Activated naive CD8-positive, alpha-beta T cell (primary cell): ENCODE results near the gene ASTN2.

Experiments used
- H3K27ac Mint-ChIP-seq: one replicate; pipeline ENCODE4 v1.8.0; 2021; ENCODE audit warnings: mixed read lengths
- H3K27me3 Mint-ChIP-seq: one replicate; pipeline ENCODE4 v1.8.0; 2021; ENCODE audit warnings: mixed read lengths
- H3K36me3 Mint-ChIP-seq: one replicate; pipeline ENCODE4 v1.8.0; 2021; ENCODE audit warnings: mixed read lengths
- H3K4me1 Mint-ChIP-seq: one replicate; pipeline ENCODE4 v1.8.0; 2021; ENCODE audit warnings: low read depth, mixed read lengths
- H3K4me3 Mint-ChIP-seq: one replicate; pipeline ENCODE4 v1.8.0; 2021; ENCODE audit warnings: mild to moderate bottlenecking, mixed read lengths
- H3K9me3 Mint-ChIP-seq: one replicate; pipeline ENCODE4 v1.8.0; 2021; ENCODE audit warnings: low read depth, mixed read lengths

Gene ASTN2

GRCh38 chr9:117284414-117284813 is 130.4 kb downstream of the ASTN2 start:
- H3K4me3 Mint-ChIP-seq, result no peak overlapping the region

GRCh38 chr9:117282541-117282940 is 132.3 kb downstream of the ASTN2 start:
- Mint-ChIP-seq H3K4me3 (no peak overlapping the region), H3K4me1 (no peaks in the 10 kb centered on the region), H3K27ac (no peak overlapping the region), H3K27me3 (no peaks in the 10 kb centered on the region), H3K9me3 (no peaks in the 10 kb centered on the region), H3K36me3 (no peaks in the 10 kb centered on the region)

More at GRCh38 chr9:117284414-117284813, 130.4 kb downstream of the ASTN2 start:
- no peaks in the 10 kb centered on the region for H3K9me3 Mint-ChIP-seq
- no peaks in the 10 kb centered on the region for H3K4me1 Mint-ChIP-seq
- H3K36me3 Mint-ChIP-seq, result no peaks in the 10 kb centered on the region
- no peaks in the 10 kb centered on the region for H3K27me3 Mint-ChIP-seq
- no peak overlapping the region for H3K27ac Mint-ChIP-seq

- no peak overlapping the region for H3K4me3 Mint-ChIP-seq
Measured at GRCh38 chr9:117278471-117279035, 136.3 kb downstream of the ASTN2 start.

GRCh38 chr9:117278020-117278419 is 136.8 kb downstream of the ASTN2 start:
- Mint-ChIP-seq H3K4me1 (no peaks in the 10 kb centered on the region), H3K9me3 (peaks cover 3% of the 10 kb centered on the region), H3K36me3 (no peaks in the 10 kb centered on the region)

More at GRCh38 chr9:117278471-117279035, 136.3 kb downstream of the ASTN2 start:
- H3K27me3 Mint-ChIP-seq, result no peaks in the 10 kb centered on the region
- no peaks in the 10 kb centered on the region for H3K4me1 Mint-ChIP-seq
- no peaks in the 10 kb centered on the region for H3K36me3 Mint-ChIP-seq
- no peaks in the 10 kb centered on the region for H3K9me3 Mint-ChIP-seq
- H3K27ac Mint-ChIP-seq, result no peak overlapping the region

GRCh38 chr9:117276444-117276843 is 138.4 kb downstream of the ASTN2 start:
- Mint-ChIP-seq H3K4me1 (no peaks in the 10 kb centered on the region), H3K4me3 (no peak overlapping the region), H3K36me3 (no peaks in the 10 kb centered on the region), H3K9me3 (peaks cover 8% of the 10 kb centered on the region), H3K27ac (no peak overlapping the region), H3K27me3 (no peaks in the 10 kb centered on the region)

More at GRCh38 chr9:117278020-117278419, 136.8 kb downstream of the ASTN2 start:
- no peak overlapping the region for H3K27ac Mint-ChIP-seq
- no peaks in the 10 kb centered on the region for H3K27me3 Mint-ChIP-seq
- H3K4me3 Mint-ChIP-seq, result no peak overlapping the region

GRCh38 chr9:117273612-117274011 is 141.2 kb downstream of the ASTN2 start:
- Mint-ChIP-seq H3K36me3 (no peaks in the 10 kb centered on the region), H3K4me3 (no peak overlapping the region), H3K4me1 (no peaks in the 10 kb centered on the region), H3K9me3 (peaks cover 8% of the 10 kb centered on the region), H3K27me3 (no peaks in the 10 kb centered on the region), H3K27ac (no peak overlapping the region)

- H3K27me3 Mint-ChIP-seq, result no peaks in the 10 kb centered on the region
- no peak overlapping the region for H3K4me3 Mint-ChIP-seq
- no peaks in the 10 kb centered on the region for H3K4me1 Mint-ChIP-seq
- H3K9me3 Mint-ChIP-seq, result peaks cover 8% of the 10 kb centered on the region
- no peaks in the 10 kb centered on the region for H3K36me3 Mint-ChIP-seq
- no peak overlapping the region for H3K27ac Mint-ChIP-seq
Measured at GRCh38 chr9:117268847-117269446, 145.9 kb downstream of the ASTN2 start.

- no peaks in the 10 kb centered on the region for H3K36me3 Mint-ChIP-seq
- peaks cover 2% of the 10 kb centered on the region for H3K27me3 Mint-ChIP-seq
- H3K4me1 Mint-ChIP-seq, result no peaks in the 10 kb centered on the region
- no peak overlapping the region for H3K27ac Mint-ChIP-seq
- no peaks in the 10 kb centered on the region for H3K9me3 Mint-ChIP-seq
- no peak overlapping the region for H3K4me3 Mint-ChIP-seq
Measured at GRCh38 chr9:117266855-117267497, 147.9 kb downstream of the ASTN2 start.

- peaks cover 2% of the 10 kb centered on the region for H3K27me3 Mint-ChIP-seq
- no peaks in the 10 kb centered on the region for H3K4me1 Mint-ChIP-seq
- peaks cover 2% of the 10 kb centered on the region for H3K9me3 Mint-ChIP-seq
- H3K4me3 Mint-ChIP-seq, result no peak overlapping the region
- H3K36me3 Mint-ChIP-seq, result no peaks in the 10 kb centered on the region
- H3K27ac Mint-ChIP-seq, result no peak overlapping the region
Measured at GRCh38 chr9:117265253-117265652, 149.6 kb downstream of the ASTN2 start.

GRCh38 chr9:117258184-117258866 is 156.5 kb downstream of the ASTN2 start:
- H3K4me3 Mint-ChIP-seq, result no peak overlapping the region
- H3K27me3 Mint-ChIP-seq, result peaks cover 3% of the 10 kb centered on the region
- no peak overlapping the region for H3K27ac Mint-ChIP-seq
- H3K4me1 Mint-ChIP-seq, result no peaks in the 10 kb centered on the region
- H3K9me3 Mint-ChIP-seq, result peaks cover 3% of the 10 kb centered on the region
- H3K36me3 Mint-ChIP-seq, result no peaks in the 10 kb centered on the region

- H3K4me3 Mint-ChIP-seq, result no peak overlapping the region
- no peak overlapping the region for H3K27ac Mint-ChIP-seq
- H3K36me3 Mint-ChIP-seq, result no peaks in the 10 kb centered on the region
- H3K27me3 Mint-ChIP-seq, result peaks cover 2% of the 10 kb centered on the region
- H3K9me3 Mint-ChIP-seq, result peaks cover 4% of the 10 kb centered on the region
- H3K4me1 Mint-ChIP-seq, result no peaks in the 10 kb centered on the region
Measured at GRCh38 chr9:117253261-117253660, 161.6 kb downstream of the ASTN2 start.

- H3K9me3 Mint-ChIP-seq, result peaks cover 4% of the 10 kb centered on the region
- H3K27ac Mint-ChIP-seq, result no peak overlapping the region
- peaks cover 2% of the 10 kb centered on the region for H3K27me3 Mint-ChIP-seq
- no peaks in the 10 kb centered on the region for H3K4me1 Mint-ChIP-seq
- H3K4me3 Mint-ChIP-seq, result no peak overlapping the region
- H3K36me3 Mint-ChIP-seq, result no peaks in the 10 kb centered on the region
Measured at GRCh38 chr9:117250610-117251215, 164.1 kb downstream of the ASTN2 start.

- Mint-ChIP-seq H3K36me3 (no peaks in the 10 kb centered on the region), H3K9me3 (peaks cover 4% of the 10 kb centered on the region), H3K4me1 (no peaks in the 10 kb centered on the region), H3K4me3 (no peak overlapping the region), H3K27me3 (peaks cover 2% of the 10 kb centered on the region), H3K27ac (no peak overlapping the region)
Measured at GRCh38 chr9:117249799-117250198, 165.1 kb downstream of the ASTN2 start.

- H3K27me3 Mint-ChIP-seq, result no peaks in the 10 kb centered on the region
- peaks cover 4% of the 10 kb centered on the region for H3K9me3 Mint-ChIP-seq
- H3K4me3 Mint-ChIP-seq, result no peak overlapping the region
- H3K36me3 Mint-ChIP-seq, result no peaks in the 10 kb centered on the region
- no peak overlapping the region for H3K27ac Mint-ChIP-seq
- no peaks in the 10 kb centered on the region for H3K4me1 Mint-ChIP-seq
Measured at GRCh38 chr9:117247266-117247665, 167.6 kb downstream of the ASTN2 start.
